ENCODE measurements around the gene LOXL4. TPM values are rescaled to one million over a fixed set of nuclear protein-coding genes. Genes with fewer than 3 reads are reported as not detected.
"Not testable (repeated sequence)": the region's sequence is repeated elsewhere in the genome, so short reads cannot be mapped to it uniquely, and the experiment has no call there.

LOXL4 gene
- total RNA-seq, 1 donor from 2014 or later: 39.6 TPM

DNA sequence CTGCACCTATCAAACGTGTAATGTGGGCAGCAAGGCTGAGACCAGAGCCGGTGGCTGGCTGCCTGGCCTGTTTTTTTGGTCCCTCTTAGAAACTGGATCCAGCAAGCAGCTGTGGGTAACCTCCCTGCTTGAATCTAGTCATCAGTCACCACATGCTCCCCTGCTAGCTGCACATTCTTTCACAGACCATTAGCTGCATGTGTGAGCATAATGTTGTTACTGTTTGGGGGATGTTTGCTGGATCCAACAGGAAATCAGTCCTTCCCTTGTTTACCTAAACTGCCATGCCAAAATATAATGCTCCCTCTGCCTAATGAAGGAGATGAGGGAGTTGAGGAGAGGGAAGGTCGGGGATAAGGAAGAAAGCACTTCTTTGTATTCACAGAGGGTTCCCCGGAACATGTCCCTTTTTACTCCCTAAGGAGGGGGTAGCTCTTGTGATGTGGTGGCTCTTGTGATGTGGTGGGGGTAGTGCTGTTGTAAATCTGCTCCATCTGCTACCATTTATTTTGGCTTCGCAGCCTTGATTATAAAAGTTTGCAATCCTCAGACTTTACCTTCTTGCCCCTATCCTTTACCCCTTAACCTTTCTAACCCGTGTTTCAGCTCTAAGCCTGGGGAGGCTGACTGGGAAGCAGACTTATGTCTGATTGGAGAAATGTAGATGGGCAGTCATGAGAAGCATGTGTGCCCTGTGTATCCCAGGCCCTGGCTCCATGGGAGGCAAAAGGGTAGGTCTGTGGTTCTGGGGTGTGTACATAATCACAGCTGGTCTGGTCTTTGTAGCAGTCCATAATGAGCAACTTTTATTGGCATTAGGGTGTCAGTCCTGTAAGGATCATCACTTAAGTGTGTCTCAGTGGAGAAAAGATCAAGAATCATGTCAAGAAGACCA lies 20.8 kb downstream of the LOXL4 start:
- DNase-seq (ENCODE audit: low spot score): no peak

DNA sequence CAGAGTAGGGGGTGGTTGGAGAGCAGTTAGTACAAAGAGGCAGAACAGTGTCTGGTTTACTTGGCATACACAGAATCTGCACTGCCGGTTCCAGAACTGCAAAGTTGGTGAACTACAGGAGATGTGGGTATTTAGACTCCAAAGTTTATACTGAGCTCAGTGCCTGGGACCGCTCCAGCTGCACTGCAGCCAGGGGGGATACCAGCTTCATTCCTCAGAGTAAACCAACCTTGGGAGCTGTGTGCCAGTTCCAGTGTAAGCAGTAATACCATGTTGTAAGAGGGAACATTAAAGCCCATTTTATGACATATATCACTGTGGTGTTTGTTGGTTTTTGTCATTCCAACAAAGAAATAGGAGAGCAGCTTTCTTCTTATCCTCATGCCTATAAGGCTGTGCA lies 23.4 kb downstream of the LOXL4 start:
- DNase-seq (ENCODE audit: low spot score): no peak

DNA sequence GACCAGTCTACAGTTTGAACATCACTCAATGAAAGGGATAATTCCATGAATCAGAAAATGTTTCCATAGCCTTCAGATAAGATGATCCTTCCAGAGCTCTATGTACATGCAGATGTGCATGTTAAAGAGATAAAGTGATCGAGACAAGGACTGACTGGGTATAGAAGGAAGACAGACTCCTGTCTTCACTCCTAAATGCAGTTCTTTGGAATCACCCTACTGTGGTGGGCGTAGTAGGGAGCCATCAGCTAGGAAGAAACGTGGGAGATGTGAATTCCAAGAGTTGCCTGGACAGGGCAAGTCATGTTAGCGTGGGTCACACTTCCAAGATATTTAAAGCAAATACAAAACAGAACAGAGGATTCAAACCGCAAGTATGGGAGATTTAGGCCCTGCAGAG lies 23.9 kb downstream of the LOXL4 start:
- no peak for DNase-seq (ENCODE audit: low spot score)

DNA sequence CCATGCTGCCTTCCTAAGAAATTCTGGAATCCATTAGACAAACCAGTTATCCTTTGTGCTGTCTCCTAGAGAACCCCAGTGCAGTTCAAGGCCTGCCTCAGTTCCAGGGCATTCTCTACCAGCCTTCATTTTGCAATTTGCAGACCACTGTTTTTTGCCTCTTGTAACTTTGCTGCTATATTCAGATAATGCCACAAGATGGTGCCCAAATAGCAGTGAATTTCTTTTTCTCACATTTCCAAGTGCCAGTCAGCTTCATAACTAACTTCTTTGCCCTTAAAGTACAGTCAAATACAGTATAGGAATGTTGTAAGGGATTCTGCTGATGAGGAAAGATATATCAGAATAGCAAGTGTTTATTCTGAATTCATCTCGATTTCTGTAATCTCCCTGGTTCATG lies 25.2 kb downstream of the LOXL4 start:
- no peak for DNase-seq (ENCODE audit: low spot score)

DNA sequence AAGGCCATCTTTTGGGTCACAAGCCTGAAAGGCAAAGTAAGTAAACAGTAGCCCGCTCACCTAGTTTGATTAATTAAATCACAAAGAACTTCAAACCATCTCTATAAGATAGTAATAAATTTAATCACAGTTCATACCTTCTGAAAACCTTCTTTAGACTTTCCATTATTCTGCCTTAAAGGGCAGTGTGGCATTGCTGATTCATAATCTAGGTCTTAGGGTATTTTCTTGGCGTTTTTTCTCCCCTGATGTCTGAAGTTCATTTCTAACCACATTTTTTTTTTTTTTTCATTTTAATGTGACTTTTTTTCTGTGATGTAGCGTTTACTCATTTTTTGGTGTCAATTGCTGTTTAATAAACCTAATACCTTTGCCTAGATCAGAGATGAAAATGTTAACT lies 27.5 kb downstream of the LOXL4 start:
- no peak for DNase-seq (ENCODE audit: low spot score)

DNA sequence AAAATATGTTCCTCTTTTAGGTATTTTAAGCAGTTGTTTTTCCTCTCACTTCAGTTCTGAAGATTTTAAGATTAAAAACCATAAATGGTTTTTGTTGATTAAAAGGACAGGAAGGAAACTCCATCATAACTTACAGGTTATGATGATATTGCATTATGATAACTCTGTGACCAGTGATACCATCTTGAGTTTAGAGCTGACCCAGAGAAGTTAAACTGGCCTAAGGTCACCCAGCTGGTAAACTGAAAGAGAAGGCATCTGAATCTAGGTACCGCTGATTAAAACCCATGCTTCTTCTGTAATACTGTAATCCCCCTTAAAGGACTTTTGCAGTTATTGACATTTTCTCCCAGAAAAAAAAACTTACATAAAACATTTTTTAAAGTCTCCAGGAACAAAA lies 29.6 kb downstream of the LOXL4 start:
- DNase-seq (ENCODE audit: low spot score): no peak

DNA sequence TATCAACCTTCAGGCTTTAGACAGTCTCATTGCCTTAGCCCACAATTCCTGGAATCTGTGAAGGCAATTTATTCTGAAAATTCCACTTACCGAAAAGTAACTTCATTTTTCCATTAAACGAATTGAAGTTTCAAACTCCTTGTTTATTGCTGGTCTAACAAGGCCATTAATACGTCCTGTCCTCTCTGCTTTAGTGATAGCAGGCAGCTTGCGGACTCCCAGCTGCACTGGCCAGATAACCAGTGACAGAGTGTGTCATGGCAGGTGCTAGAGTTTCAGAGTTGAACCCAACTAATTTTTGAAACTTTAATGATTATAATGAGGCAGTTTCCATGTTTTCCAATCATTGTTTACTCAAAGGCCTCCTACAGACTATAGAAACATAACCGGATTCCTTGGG lies 31.1 kb downstream of the LOXL4 start:
- DNase-seq (ENCODE audit: low spot score): no peak

DNA sequence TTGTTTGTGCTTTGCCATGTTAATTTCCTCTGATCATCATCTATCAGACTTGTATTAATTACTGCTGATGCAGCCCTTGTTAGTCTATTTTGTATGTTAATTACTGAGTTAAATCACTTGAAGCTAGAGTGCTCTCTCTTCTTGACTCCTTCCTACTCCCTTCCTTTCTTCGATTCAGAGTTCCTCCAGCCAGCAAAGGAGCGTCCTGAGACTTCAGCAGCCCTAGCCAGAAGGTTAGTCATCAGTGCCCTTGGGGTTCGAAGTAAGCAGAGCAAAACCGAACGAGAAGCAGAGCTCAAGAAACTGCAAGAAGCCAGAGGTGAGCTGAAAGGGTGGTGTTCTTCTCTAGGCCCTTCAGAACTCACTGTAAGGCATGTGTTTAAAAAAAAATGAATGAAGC lies 32.1 kb downstream of the LOXL4 start:
- no peak for DNase-seq (ENCODE audit: low spot score)

DNA sequence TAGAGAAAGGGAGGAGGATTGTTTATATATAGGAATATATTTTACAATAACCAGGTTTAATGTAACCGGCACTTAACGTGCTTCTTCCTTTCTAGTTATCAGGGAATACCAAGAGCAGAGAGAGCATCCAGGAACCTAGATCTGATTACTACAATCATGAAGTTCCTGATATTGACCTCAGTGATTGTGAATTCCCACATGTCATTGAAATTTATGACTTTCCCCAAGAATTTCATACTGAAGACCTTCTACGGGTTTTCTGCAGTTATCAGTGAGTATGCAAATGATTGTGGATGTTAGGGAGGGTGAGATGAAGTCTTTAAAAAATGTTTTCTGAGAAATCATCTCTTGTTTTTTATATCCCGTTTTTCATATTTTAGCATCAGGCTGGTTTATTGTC lies 36.6 kb downstream of the LOXL4 start:
- no peak for DNase-seq (ENCODE audit: low spot score)

DNA sequence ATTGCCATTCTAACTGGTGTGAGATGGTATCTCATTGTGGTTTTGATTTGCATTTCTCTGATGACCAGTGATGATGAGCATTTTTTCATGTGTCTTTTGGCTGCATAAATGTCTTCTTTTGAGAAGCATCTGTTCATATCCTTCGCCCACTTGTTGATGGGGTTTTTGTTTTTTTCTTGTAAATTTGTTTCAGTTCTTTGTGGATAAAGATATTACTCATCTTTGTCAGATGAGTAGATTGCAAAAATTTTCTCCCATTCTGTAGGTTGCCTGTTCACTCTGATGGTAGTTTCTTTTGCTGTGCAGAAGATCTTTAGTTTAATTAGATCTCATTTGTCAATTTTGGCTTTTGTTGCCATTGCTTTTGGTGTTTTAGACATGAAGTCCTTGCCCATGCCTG lies 39.7 kb downstream of the LOXL4 start:
- not testable (repeated sequence) for DNase-seq (ENCODE audit: low spot score)

DNA sequence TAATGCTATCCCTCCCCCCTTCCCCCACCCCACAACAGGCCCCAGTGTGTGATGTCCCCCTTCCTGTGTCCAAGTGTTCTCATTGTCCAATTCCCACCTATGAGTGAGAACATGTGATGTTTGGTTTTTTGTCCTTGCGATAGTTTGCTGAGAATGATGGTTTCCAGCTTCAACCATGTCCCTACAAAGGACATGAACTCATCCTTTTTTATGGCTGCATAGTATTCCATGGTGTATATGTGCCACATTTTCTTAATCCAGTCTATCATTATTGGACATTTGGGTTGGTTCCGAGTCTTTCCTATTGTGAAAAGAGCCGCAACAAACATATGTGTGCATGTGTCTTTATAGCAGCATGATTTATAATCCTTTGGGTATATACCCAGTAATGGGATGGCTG lies 40.3 kb downstream of the LOXL4 start:
- DNase-seq (ENCODE audit: low spot score): not testable (repeated sequence)

DNA sequence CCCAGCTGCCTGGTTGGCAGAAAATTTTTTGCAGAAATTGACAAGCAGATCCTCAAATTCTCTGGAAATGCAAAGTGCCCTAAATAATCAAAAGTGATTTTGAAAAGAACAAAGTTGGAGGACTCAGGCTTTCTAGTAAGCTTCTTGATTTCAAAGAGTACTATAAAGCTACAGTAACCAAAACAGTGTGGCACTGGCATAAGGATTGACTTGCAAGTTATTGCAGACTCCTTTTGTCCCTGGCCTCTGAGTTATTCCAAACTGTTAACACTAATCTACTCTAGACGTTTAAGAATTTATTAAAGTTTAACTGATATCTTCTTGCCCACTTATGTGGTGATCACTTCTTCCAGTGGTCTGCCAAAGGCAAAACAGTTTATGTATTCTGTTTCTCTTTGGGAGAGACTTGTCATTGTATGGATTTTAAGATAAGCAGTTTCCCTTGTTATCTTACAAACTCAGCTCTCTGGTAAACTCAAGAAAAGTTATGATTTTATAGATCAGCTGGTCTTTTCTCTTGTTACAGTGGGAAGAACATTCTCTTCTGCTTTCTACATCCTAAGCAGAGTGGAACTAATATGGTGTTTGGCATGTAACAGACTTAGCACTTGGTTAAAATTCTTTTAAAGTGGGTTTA lies 41.4 kb downstream of the LOXL4 start:
- DNase-seq (ENCODE audit: low spot score): no peak

DNA sequence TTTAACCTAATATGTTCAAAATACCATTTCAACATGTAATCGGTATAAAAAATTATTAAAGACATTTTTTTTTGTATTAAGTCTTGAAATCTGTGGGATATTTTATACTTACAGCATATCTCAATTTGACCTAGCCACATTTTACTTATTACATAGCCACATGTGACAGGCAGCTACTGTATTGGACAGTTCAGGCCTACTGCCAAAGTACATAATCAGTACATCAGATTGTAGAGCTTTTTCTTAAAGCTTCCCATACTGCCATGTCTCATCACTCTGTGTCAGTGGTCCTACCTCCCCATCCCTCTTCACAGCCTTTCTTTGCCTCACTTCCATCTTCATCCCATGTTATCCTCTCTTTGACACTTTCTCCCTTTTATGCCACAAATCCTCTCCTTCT lies 43.0 kb downstream of the LOXL4 start:
- DNase-seq (ENCODE audit: low spot score): no peak

DNA sequence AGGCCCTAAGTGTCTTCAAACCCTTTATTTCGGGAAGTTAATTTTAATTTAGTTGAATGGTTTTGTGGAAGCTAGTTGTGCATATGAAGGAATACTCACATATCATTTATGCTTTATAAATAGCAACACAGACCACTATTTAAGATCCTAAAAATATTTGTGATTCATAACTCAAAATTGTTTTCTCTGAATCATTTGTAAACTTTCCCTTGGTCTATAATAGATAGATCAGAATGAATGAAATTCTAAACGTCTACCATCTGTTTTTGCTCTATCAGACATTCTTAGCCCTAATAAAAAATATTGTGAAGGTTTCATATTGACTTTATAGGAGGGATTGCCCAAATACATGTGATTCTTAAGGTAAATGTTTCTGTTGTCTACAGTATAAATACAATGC lies 43.5 kb downstream of the LOXL4 start:
- DNase-seq (ENCODE audit: low spot score): no peak

DNA sequence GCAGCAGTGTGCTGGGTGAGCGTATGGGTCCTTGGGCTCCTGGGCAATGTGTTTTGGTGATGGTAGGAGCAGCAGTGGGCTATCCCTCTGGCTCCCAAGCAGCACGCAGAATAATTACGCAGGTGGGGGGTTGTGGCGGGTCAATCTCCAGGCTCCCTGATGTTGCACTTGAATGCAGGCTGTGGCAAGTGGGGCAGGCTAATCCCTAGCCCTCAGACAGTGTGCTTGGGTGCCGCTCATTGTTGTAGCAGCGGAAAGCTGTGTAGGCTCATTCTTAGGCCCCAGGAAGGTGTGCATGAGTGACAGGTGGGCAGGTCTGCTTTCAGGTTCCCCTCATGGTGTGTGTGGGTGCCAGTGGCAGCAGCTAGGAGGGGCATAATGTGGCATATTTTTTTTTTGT lies 44.1 kb downstream of the LOXL4 start:
- DNase-seq (ENCODE audit: low spot score): no peak

DNA sequence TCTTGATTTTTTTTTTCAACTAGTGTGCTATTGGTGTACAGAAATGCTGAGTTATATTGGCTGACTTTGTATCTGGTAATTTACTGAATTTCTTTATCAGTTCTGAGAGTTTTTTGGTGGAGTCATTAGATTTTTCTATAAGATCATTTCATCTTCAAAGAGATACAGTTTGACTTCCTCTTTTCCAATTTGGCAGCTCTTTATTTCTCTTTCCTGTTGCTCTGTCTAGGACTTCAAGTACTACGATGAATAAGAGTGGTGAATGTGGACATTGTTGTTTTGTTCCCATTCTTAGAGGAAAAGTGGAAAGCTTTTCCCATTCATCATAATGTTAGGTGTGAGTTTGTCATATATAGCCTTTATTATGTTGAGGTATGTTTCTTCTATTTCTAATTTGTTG lies 50.2 kb downstream of the LOXL4 start:
- no peak for DNase-seq (ENCODE audit: low spot score)

DNA sequence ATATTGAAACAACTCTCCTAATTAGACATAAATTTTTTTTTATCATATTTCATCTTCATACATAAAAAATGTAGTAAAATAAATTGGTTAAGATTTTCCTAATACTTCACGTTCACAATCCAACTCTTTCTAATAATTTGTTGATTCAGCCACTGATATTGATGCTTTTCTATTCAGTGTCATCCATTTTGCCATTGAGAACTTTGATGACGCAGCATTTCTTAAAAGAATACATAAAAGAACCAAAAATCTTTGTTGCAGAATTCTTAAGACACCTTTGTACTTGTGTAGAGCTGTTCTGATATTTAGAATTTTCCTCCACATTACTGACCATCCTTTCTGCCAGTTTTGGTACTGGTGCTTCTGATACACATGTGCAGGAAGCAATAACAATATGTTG lies 52.6 kb downstream of the LOXL4 start:
- DNase-seq (ENCODE audit: low spot score): no peak

DNA sequence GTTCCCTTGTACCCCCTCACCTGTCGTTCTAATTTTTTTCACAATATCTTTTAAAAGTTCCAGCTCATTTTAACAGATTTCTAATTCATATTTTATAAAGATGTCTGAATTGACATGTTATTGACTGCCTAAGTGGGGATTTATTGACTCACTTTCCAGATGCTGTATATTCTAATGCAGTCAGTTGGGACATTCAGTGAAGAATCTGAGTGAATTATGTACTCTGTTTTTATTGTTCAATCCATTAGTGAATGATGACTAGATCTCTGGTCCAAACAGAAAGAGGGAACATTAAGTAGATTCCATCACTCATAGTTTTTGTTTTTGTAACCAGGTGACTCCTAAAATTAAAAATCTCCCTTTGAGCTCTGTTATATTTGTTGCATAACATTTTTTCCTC lies 54.3 kb downstream of the LOXL4 start:
- DNase-seq (ENCODE audit: low spot score): no peak

DNA sequence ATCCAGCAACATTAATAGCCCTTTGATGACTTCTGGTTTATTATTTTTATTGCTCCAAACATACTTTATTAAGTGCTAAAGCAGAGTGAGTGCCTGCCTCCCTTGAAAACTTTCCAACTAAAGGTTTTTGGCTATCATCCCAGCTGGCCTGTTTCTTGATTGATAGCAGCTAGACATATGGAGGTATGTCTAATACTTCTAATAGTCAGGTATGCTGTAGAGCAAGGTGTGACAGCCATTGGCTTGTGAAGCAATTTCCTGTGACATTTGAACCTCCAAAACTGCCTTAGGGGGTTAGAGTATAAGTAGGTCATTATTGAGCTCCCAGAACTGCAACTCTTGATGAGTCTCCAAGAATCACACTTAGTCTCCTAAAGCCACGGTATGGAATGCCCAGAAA lies 55.8 kb downstream of the LOXL4 start:
- DNase-seq (ENCODE audit: low spot score): no peak

DNA sequence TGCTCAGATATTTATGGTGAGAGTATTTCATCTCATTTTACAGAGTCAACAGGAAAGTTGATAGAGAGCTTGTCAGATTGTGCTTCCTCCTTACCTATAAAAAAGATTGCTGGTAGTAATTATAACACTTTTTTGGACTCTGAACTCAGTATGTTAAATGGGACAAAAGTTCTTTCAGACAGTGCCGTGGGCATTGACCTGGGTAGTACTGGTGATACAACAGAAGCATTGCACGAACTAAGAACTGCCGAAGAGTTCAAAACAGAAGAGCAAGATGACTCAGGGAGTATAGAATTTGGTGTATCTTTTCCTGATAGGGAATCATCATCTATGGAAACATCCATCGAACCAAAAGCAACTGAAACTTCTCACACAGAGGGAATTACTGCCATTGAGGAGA lies 58.6 kb downstream of the LOXL4 start:
- DNase-seq (ENCODE audit: low spot score): no peak

DNA sequence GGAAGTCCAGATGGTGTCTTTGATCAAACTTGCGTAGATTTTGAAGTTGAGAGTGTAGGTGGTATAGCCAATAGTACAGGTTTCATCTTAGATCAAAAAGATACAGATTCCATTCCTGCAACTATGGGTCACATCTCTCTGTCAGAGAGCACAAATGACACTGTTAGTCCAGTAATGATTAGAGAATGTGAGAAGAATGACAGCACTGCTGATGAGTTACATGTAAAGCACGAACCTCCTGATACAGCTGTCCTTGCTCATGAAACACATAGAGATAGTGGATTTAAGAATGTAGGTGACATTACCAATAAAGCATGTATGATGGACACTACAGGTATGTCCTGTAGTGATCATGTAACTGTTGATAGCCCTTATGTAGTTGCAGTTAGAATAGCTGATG lies 59.1 kb downstream of the LOXL4 start:
- DNase-seq (ENCODE audit: low spot score): no peak

DNA sequence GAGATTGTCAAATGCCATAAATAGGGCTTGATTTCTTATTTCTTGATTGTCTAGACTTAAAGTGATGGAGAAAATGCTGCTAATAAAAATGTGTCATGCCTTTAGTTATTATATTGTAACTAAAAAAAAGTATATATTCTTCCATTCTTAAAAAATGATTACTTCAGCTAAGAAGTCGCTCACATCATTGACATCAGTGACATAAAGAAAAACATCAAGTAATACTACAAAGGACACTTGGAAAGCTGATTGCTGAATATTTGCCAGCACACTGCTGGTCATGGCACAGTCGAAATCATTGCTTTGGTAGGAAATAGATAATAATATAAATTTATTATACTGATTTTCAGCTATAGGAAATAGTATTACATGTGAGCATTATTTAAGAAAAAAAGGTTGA lies 62.6 kb downstream of the LOXL4 start:
- no peak for DNase-seq (ENCODE audit: low spot score)

DNA sequence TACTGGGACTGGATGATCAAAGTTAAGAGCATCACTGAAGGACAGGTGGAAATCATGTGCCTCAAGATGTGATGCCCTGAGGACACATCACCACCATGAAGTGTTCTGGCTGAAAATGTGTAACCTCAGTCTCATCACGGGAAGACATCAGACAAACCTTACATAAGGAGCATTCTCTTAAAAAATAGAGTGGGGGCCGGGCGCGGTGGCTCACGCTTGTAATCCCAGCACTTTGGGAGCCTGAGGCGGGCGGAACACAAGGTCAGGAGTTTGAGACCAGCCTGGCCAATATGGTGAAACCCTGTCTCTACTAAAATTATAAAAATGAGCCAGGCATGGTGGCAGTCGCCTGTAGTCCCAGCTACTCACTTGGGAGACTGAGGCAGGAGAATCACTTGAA lies 65.6 kb downstream of the LOXL4 start:
- DNase-seq (ENCODE audit: low spot score): no peak
